ENCODE measurements around the gene MRC1. TPM values are rescaled to one million over a fixed set of nuclear protein-coding genes. Genes with fewer than 3 reads are reported as not detected.

MRC1 gene
- total and polyA plus RNA-seq, 5 donors from 2014 or later, result 0.24 to 1.8 (median 0.64) TPM

DNA sequence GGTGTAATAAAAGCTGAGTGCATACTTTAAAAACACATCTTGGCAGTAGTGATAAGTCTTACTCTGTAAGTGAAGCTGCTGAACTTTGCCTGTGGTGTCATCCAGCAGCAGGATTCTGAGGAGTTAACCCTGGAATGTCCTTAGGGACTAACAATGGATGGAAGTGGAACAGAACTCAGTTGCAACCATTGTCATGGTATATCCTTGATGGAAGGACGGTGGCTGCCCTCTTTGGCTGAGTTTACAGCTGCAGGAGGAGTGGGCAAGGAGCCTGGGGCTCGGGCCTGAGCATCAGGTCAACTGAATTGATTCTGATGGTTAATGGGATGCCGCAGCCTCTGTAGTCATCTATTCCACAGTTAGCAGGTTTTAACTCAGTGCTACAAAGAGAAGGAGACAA is 56.2 kb downstream of the MRC1 start:
- DNase-seq (no peak), ATAC-seq (ENCODE audit: low read depth in 2 of 2) (no peak)
- Histone ChIP-seq H3K36me3 (ENCODE audit: control insufficient read depth, insufficient read depth, low read length) (no peaks in the 10 kb centered on the region), H3K9me3 (ENCODE audit: control insufficient read depth in 2 of 2, low read length in 2 of 2) (no peaks in the 10 kb centered on the region), H3K27me3 (ENCODE audit: control insufficient read depth, insufficient read depth, low read length) (no peaks in the 10 kb centered on the region), H3K27ac (ENCODE audit: insufficient read depth, low read length, poor library complexity, severe bottlenecking) (no peak overlapping the region), H3K4me1 (ENCODE audit: control insufficient read depth, insufficient read depth, low read length, poor library complexity, severe bottlenecking) (no peaks in the 10 kb centered on the region), H3K4me3 (ENCODE audit: low read depth, low read length) (no peak overlapping the region)
- H3K9me3 Mint-ChIP-seq, result peaks cover 0 to 4% (median 0%) of the 10 kb centered on the region in 7 donors
- peaks cover 16% of the 10 kb centered on the region for H3K27me3 Mint-ChIP-seq
- H3K4me3 Mint-ChIP-seq, result no peak overlapping the region
- H3K27ac Mint-ChIP-seq, result no peak overlapping the region
- H3K36me3 Mint-ChIP-seq, result peaks cover 3% of the 10 kb centered on the region
- peaks cover 0 to 10% (median 0%) of the 10 kb centered on the region in 4 donors for H3K4me1 Mint-ChIP-seq

- peaks cover 0 to 4% (median 0%) of the 10 kb centered on the region in 7 donors for H3K9me3 Mint-ChIP-seq
- Histone ChIP-seq H3K9me3 (ENCODE audit: control insufficient read depth in 2 of 2, low read length in 2 of 2) (no peaks in the 10 kb centered on the region), H3K36me3 (ENCODE audit: control insufficient read depth, insufficient read depth, low read length) (no peaks in the 10 kb centered on the region), H3K27ac (ENCODE audit: insufficient read depth, low read length, poor library complexity, severe bottlenecking) (no peak overlapping the region), H3K4me3 (ENCODE audit: low read depth, low read length) (no peak overlapping the region), H3K27me3 (ENCODE audit: control insufficient read depth, insufficient read depth, low read length) (no peaks in the 10 kb centered on the region), H3K4me1 (ENCODE audit: control insufficient read depth, insufficient read depth, low read length, poor library complexity, severe bottlenecking) (no peaks in the 10 kb centered on the region)
- ATAC-seq (ENCODE audit: low read depth in 2 of 2), result no peak
- H3K27me3 Mint-ChIP-seq, result peaks cover 16% of the 10 kb centered on the region
- peaks cover 0 to 9% (median 0%) of the 10 kb centered on the region in 4 donors for H3K4me1 Mint-ChIP-seq
- no peak overlapping the region for H3K4me3 Mint-ChIP-seq
- H3K36me3 Mint-ChIP-seq, result peaks cover 3% of the 10 kb centered on the region
- H3K27ac Mint-ChIP-seq, result no peak overlapping the region
- no peak for DNase-seq
These were observed 57.2 kb downstream of the MRC1 start for GRCh38 chr10:17866346-17866745.

DNA sequence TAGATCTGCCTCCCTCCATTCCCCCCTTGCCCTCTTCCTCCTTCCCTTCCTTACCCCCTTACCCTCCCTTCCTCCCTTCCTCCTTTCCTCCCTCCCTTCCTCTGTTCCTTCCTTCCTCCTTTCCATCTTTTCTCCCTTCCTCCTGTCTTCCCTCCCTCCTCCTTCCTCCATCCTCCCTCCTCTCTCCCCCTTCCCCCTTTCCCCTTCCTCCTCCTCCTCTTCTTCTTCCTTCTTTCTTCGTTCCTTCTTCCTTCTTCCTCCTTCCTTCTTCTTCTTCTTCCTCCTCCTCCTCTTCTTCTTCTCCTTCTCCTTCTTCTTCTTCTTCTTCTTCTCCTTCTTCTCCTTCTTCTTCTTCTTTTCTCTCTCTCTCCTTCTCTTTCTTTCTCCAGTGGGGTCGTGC is 57.9 kb downstream of the MRC1 start:
- Mint-ChIP-seq H3K36me3 (peaks cover 3% of the 10 kb centered on the region), H3K4me1 (peaks cover 0 to 9% (median 0%) of the 10 kb centered on the region in 4 donors), H3K4me3 (no peak overlapping the region), H3K9me3 (peaks cover 0 to 4% (median 0%) of the 10 kb centered on the region in 7 donors), H3K27ac (no peak overlapping the region), H3K27me3 (peaks cover 16% of the 10 kb centered on the region)
- H3K27ac ChIP-seq (ENCODE audit: insufficient read depth, low read length, poor library complexity, severe bottlenecking), result no peak overlapping the region
- H3K27me3 ChIP-seq (ENCODE audit: control insufficient read depth, insufficient read depth, low read length), result no peaks in the 10 kb centered on the region
- DNase-seq, result no peak
- no peak overlapping the region for H3K4me3 ChIP-seq (ENCODE audit: low read depth, low read length)
- H3K9me3 ChIP-seq (ENCODE audit: control insufficient read depth in 2 of 2, low read length in 2 of 2), result no peaks in the 10 kb centered on the region
- H3K4me1 ChIP-seq (ENCODE audit: control insufficient read depth, insufficient read depth, low read length, poor library complexity, severe bottlenecking), result no peaks in the 10 kb centered on the region
- H3K36me3 ChIP-seq (ENCODE audit: control insufficient read depth, insufficient read depth, low read length), result no peaks in the 10 kb centered on the region
- no peak for ATAC-seq (ENCODE audit: low read depth in 2 of 2)

DNA sequence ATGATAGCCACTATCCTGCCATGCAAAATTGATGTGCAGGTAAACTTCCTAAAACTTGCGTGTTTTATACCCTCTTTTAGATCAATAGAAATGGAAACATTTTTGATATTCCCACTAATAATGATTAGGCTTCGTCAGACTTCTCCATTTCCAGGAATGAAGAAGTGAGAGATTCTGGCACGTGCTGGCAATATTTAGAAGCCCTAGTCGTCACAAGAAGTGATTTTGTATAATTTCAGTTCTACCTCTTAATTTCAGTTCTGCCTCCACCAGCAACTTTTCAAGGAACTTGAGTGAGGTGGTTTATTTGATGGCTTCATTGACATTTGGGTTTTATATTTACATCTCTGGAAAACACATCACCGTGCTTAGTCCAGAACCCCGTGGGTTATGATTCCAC is 61.9 kb downstream of the MRC1 start:
- peaks cover 0 to 4% (median 0%) of the 10 kb centered on the region in 7 donors for H3K9me3 Mint-ChIP-seq
- no peaks in the 10 kb centered on the region for H3K36me3 Mint-ChIP-seq
- no peak overlapping the region for H3K27ac Mint-ChIP-seq
- no peaks in the 10 kb centered on the region for H3K4me1 ChIP-seq (ENCODE audit: control insufficient read depth, insufficient read depth, low read length, poor library complexity, severe bottlenecking)
- ATAC-seq (ENCODE audit: low read depth in 2 of 2) (no peak), DNase-seq (no peak)
- no peak overlapping the region for H3K4me3 Mint-ChIP-seq
- peaks cover 0 to 12% (median 0%) of the 10 kb centered on the region in 4 donors for H3K4me1 Mint-ChIP-seq
- H3K36me3 ChIP-seq (ENCODE audit: control insufficient read depth, insufficient read depth, low read length), result no peaks in the 10 kb centered on the region
- no peaks in the 10 kb centered on the region for H3K27me3 ChIP-seq (ENCODE audit: control insufficient read depth, insufficient read depth, low read length)
- no peak overlapping the region for H3K4me3 ChIP-seq (ENCODE audit: low read depth, low read length)
- no peak overlapping the region for H3K27ac ChIP-seq (ENCODE audit: insufficient read depth, low read length, poor library complexity, severe bottlenecking)
- peaks cover 7% of the 10 kb centered on the region for H3K27me3 Mint-ChIP-seq
- H3K9me3 ChIP-seq (ENCODE audit: control insufficient read depth in 2 of 2, low read length in 2 of 2), result no peaks in the 10 kb centered on the region

- no peak for ATAC-seq (ENCODE audit: low read depth in 2 of 2)
- H3K4me1 Mint-ChIP-seq, result peaks cover 0 to 12% (median 0%) of the 10 kb centered on the region in 4 donors
- Histone ChIP-seq H3K4me1 (ENCODE audit: control insufficient read depth, insufficient read depth, low read length, poor library complexity, severe bottlenecking) (no peaks in the 10 kb centered on the region), H3K4me3 (ENCODE audit: low read depth, low read length) (no peak overlapping the region), H3K9me3 (ENCODE audit: control insufficient read depth in 2 of 2, low read length in 2 of 2) (no peaks in the 10 kb centered on the region), H3K27ac (ENCODE audit: insufficient read depth, low read length, poor library complexity, severe bottlenecking) (no peak overlapping the region), H3K27me3 (ENCODE audit: control insufficient read depth, insufficient read depth, low read length) (no peaks in the 10 kb centered on the region), H3K36me3 (ENCODE audit: control insufficient read depth, insufficient read depth, low read length) (no peaks in the 10 kb centered on the region)
- H3K9me3 Mint-ChIP-seq, result peaks cover 0 to 4% (median 0%) of the 10 kb centered on the region in 7 donors
- peaks cover 5% of the 10 kb centered on the region for H3K27me3 Mint-ChIP-seq
- no peak overlapping the region for H3K4me3 Mint-ChIP-seq
- no peaks in the 10 kb centered on the region for H3K36me3 Mint-ChIP-seq
- H3K27ac Mint-ChIP-seq, result no peak overlapping the region
- DNase-seq, result peak; percentile 5 to 42 (median 29)
These were observed 63.3 kb downstream of the MRC1 start for GRCh38 chr10:17872191-17873091.

- Mint-ChIP-seq H3K4me1 (peaks cover 0 to 12% (median 0%) of the 10 kb centered on the region in 4 donors), H3K27ac (no peak overlapping the region), H3K36me3 (no peaks in the 10 kb centered on the region), H3K4me3 (no peak overlapping the region), H3K27me3 (no peaks in the 10 kb centered on the region), H3K9me3 (no peaks in the 10 kb centered on the region)
- Histone ChIP-seq H3K27me3 (ENCODE audit: control insufficient read depth, insufficient read depth, low read length) (no peaks in the 10 kb centered on the region), H3K27ac (ENCODE audit: insufficient read depth, low read length, poor library complexity, severe bottlenecking) (no peak overlapping the region), H3K4me1 (ENCODE audit: control insufficient read depth, insufficient read depth, low read length, poor library complexity, severe bottlenecking) (no peaks in the 10 kb centered on the region), H3K9me3 (ENCODE audit: control insufficient read depth in 2 of 2, low read length in 2 of 2) (no peaks in the 10 kb centered on the region), H3K4me3 (ENCODE audit: low read depth, low read length) (no peak overlapping the region), H3K36me3 (ENCODE audit: control insufficient read depth, insufficient read depth, low read length) (no peaks in the 10 kb centered on the region)
- no peak for ATAC-seq (ENCODE audit: low read depth in 2 of 2)
- DNase-seq, result no peak
These were observed 64.8 kb downstream of the MRC1 start for GRCh38 chr10:17873946-17874345.

DNA sequence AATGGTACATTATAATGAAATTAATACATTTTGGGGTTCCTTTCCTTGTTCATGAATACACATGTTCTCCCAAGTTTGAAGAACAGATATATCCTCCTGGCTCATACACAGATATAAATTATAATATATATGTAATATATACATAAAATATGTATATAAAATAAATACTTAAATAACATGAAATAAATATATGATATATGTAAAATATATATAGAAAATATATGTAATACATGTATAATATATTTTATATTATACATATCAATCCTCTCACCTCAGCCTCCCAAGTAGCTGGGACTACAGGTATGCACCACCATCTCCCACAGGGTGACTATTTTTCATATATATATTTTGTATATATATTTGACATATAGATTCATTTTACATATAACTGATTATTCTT is 68.0 kb downstream of the MRC1 start:
- no peaks in the 10 kb centered on the region for H3K9me3 ChIP-seq (ENCODE audit: control insufficient read depth in 2 of 2, low read length in 2 of 2)
- H3K9me3 Mint-ChIP-seq, result no peaks in the 10 kb centered on the region
- H3K4me1 Mint-ChIP-seq, result peaks cover 0 to 4% (median 0%) of the 10 kb centered on the region in 4 donors
- H3K36me3 Mint-ChIP-seq, result no peaks in the 10 kb centered on the region
- no peak overlapping the region for H3K4me3 ChIP-seq (ENCODE audit: low read depth, low read length)
- ATAC-seq (ENCODE audit: low read depth in 2 of 2) (no peak), DNase-seq (no peak)
- H3K27me3 Mint-ChIP-seq, result no peaks in the 10 kb centered on the region
- no peak overlapping the region for H3K27ac ChIP-seq (ENCODE audit: insufficient read depth, low read length, poor library complexity, severe bottlenecking)
- H3K36me3 ChIP-seq (ENCODE audit: control insufficient read depth, insufficient read depth, low read length), result no peaks in the 10 kb centered on the region
- H3K27me3 ChIP-seq (ENCODE audit: control insufficient read depth, insufficient read depth, low read length), result no peaks in the 10 kb centered on the region
- H3K4me1 ChIP-seq (ENCODE audit: control insufficient read depth, insufficient read depth, low read length, poor library complexity, severe bottlenecking), result no peaks in the 10 kb centered on the region
- no peak overlapping the region for H3K4me3 Mint-ChIP-seq
- H3K27ac Mint-ChIP-seq, result no peak overlapping the region

GRCh38 chr10:17878896-17879295 is 69.7 kb downstream of the MRC1 start:
- H3K4me3 ChIP-seq (ENCODE audit: low read depth, low read length), result no peak overlapping the region
- ATAC-seq (ENCODE audit: low read depth in 2 of 2), result no peak
- H3K36me3 Mint-ChIP-seq, result no peaks in the 10 kb centered on the region
- H3K4me3 Mint-ChIP-seq, result no peak overlapping the region
- no peaks in the 10 kb centered on the region for H3K9me3 ChIP-seq (ENCODE audit: control insufficient read depth in 2 of 2, low read length in 2 of 2)
- DNase-seq, result no peak
- no peaks in the 10 kb centered on the region for H3K27me3 ChIP-seq (ENCODE audit: control insufficient read depth, insufficient read depth, low read length)
- H3K36me3 ChIP-seq (ENCODE audit: control insufficient read depth, insufficient read depth, low read length), result no peaks in the 10 kb centered on the region
- H3K27ac Mint-ChIP-seq, result no peak overlapping the region
- peaks cover 4% of the 10 kb centered on the region for H3K27me3 Mint-ChIP-seq
- H3K4me1 Mint-ChIP-seq, result no peaks in the 10 kb centered on the region
- H3K9me3 Mint-ChIP-seq, result peaks cover 0 to 5% (median 0%) of the 10 kb centered on the region in 7 donors
- H3K27ac ChIP-seq (ENCODE audit: insufficient read depth, low read length, poor library complexity, severe bottlenecking), result no peak overlapping the region
- H3K4me1 ChIP-seq (ENCODE audit: control insufficient read depth, insufficient read depth, low read length, poor library complexity, severe bottlenecking), result no peaks in the 10 kb centered on the region

Data from CD4-positive, CD25-positive, alpha-beta regulatory T cell (primary cell).